Stimulated activated naive CD4-positive, alpha-beta T cell treated with Interleukin-2 at 50 U/mL for 16 hours (primary cell): ENCODE results near the gene SOX18.

Experiments used
- DNase-seq: peaks from one replicate; lab custom pipeline; 2025; lab: John Stamatoyannopoulos, UW

The SOX18 gene

GRCh38 chr20:64051561-64052325, 2.3 kb upstream of the SOX18 start:
- DNase-seq = no peak

- no peak for DNase-seq
These were observed 1.6 kb upstream of the SOX18 start for GRCh38 chr20:64051033-64051452.

- no peak for DNase-seq
These were observed 1.0 kb upstream of the SOX18 start for GRCh38 chr20:64050261-64051032.

GRCh38 chr20:64049878-64050260, 430 bp upstream of the SOX18 start:
- DNase-seq = no peak

GRCh38 chr20:64048402-64049044, 916 bp downstream of the SOX18 start:
- DNase-seq = no peak

- no peak for DNase-seq
These were observed 1.5 kb downstream of the SOX18 start for GRCh38 chr20:64047968-64048401.

- DNase-seq = no peak
These were observed 2.4 kb downstream of the SOX18 start for GRCh38 chr20:64047046-64047389.

- DNase-seq = no peak
These were observed 4.0 kb downstream of the SOX18 start for GRCh38 chr20:64045346-64046011.

GRCh38 chr20:64044484-64045247, 4.8 kb downstream of the SOX18 start:
- DNase-seq = no peak

GRCh38 chr20:64043768-64044167, 5.7 kb downstream of the SOX18 start:
- DNase-seq = no peak

- no peak for DNase-seq
These were observed 7.2 kb downstream of the SOX18 start for GRCh38 chr20:64042054-64042781.

GRCh38 chr20:64041781-64042053, 7.7 kb downstream of the SOX18 start:
- no peak for DNase-seq

- no peak for DNase-seq
These were observed 8.2 kb downstream of the SOX18 start for GRCh38 chr20:64041040-64041780.

GRCh38 chr20:64040231-64041039, 9.0 kb downstream of the SOX18 start:
- no peak for DNase-seq

- DNase-seq = no peak
These were observed 9.9 kb downstream of the SOX18 start for GRCh38 chr20:64039293-64040160.

- DNase-seq = peak; percentile 69
These were observed 10.7 kb downstream of the SOX18 start for GRCh38 chr20:64038565-64039292.

GRCh38 chr20:64038224-64038564, 11.2 kb downstream of the SOX18 start:
- no peak for DNase-seq
